Activated CD4-positive, alpha-beta T cell treated with anti-CD3 and anti-CD28 coated beads, Interleukin-2, Interleukin-6, amounts not matched to agents 100 ng/mL and 50 ng/mL, durations not matched to agents 16 hours and 8 hours (primary cell): ENCODE measurements around the gene SIRT3.
"Not testable (repeated sequence)": the region's sequence is repeated elsewhere in the genome, so short reads cannot be mapped to it uniquely, and the experiment has no call there.

Experiments used
- DNase-seq: peaks from one replicate; pipeline ENCODE4 v3.0.0-alpha.2; 2020

Gene SIRT3

GRCh38 chr11:238346-238745 lies 2.2 kb upstream of the SIRT3 start:
- DNase-seq: not testable (repeated sequence)

GRCh38 chr11:236774-237767 lies 929 bp upstream of the SIRT3 start, which contains the start of gene PSMD13:
PSMD13 (plus strand) TSS chr11:236976; CDS start chr11:237050, 74 bp downstream.
- DNase-seq: peak; percentile 91

GRCh38 chr11:235609-235996 lies 539 bp downstream of the SIRT3 start:
- peak; percentile 57 for DNase-seq

- no peak for DNase-seq
These were observed 962 bp downstream of the SIRT3 start for GRCh38 chr11:235180-235579.

GRCh38 chr11:232783-233565 lies 3.2 kb downstream of the SIRT3 start:
- no peak for DNase-seq

GRCh38 chr11:230431-230830 lies 5.7 kb downstream of the SIRT3 start:
- DNase-seq: no peak

GRCh38 chr11:227824-228379 lies 8.2 kb downstream of the SIRT3 start:
- DNase-seq: no peak

- DNase-seq: no peak
These were observed 10.2 kb downstream of the SIRT3 start for GRCh38 chr11:225734-226453.

GRCh38 chr11:224424-224823 lies 11.7 kb downstream of the SIRT3 start:
- DNase-seq: no peak

GRCh38 chr11:223884-224283 lies 12.3 kb downstream of the SIRT3 start:
- DNase-seq: no peak

GRCh38 chr11:223026-223789 lies 12.9 kb downstream of the SIRT3 start:
- no peak for DNase-seq

- no peak for DNase-seq
These were observed 13.9 kb downstream of the SIRT3 start for GRCh38 chr11:221998-222789.

- no peak for DNase-seq
These were observed 14.6 kb downstream of the SIRT3 start for GRCh38 chr11:221539-221938.

- not testable (repeated sequence) for DNase-seq
These were observed 15.4 kb downstream of the SIRT3 start for GRCh38 chr11:220641-221215.

- no peak for DNase-seq
These were observed 17.1 kb downstream of the SIRT3 start for GRCh38 chr11:218815-219593.

- DNase-seq: no peak
These were observed 18.4 kb downstream of the SIRT3 start for GRCh38 chr11:217704-218103.

- DNase-seq: no peak
These were observed 19.8 kb downstream of the SIRT3 start for GRCh38 chr11:216081-216974.

- DNase-seq: no peak
These were observed 20.5 kb downstream of the SIRT3 start for GRCh38 chr11:215581-216037.

GRCh38 chr11:214083-214482 lies 22.1 kb downstream of the SIRT3 start:
- no peak for DNase-seq
